G401.6 (cell line): ENCODE measurements around the gene TRAPPC3.
A peak's percentile ranks its signal among the peaks of the same experiment; 100 is the strongest.

Source experiments
- FAIRE-seq: peaks from 2 replicates; lab custom pipeline; 2012; peaks lifted over from hg19 to GRCh38; lab: Jason Lieb, UNC

Gene TRAPPC3

DNA sequence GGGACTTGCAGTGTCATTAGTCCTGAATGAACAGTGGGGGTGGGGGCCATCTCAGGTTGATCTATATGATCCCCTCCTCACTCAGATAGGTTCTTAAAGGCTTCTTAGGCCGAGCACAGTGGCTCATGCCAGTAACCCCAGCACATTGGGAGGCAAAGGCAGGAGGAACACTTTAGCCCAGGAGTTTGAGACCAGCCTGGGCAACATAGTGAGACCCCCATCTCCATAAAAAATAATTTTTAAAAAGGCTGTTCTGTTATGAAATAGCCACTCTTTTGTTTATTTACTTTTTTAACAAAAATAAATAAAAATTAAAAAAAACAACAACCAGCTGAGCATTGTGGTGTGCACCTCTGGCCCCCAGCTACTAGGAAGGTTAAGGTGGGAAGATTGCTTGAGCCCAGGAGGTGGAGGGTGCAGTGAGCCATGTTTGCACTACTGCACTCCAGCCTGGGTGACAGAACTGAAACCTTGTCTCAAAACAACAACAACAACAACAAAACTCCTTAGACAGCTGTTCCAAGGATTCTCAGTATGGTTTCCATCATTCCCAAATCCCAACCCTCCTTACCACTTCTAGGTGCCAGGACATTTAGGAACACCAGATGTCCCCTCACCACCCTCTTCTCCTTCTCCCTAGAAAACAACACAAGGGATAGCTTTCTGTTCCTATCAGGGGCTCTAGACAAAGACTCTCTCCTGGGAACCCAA lies 2.0 kb upstream of the TRAPPC3 start:
- FAIRE-seq = no peak

DNA sequence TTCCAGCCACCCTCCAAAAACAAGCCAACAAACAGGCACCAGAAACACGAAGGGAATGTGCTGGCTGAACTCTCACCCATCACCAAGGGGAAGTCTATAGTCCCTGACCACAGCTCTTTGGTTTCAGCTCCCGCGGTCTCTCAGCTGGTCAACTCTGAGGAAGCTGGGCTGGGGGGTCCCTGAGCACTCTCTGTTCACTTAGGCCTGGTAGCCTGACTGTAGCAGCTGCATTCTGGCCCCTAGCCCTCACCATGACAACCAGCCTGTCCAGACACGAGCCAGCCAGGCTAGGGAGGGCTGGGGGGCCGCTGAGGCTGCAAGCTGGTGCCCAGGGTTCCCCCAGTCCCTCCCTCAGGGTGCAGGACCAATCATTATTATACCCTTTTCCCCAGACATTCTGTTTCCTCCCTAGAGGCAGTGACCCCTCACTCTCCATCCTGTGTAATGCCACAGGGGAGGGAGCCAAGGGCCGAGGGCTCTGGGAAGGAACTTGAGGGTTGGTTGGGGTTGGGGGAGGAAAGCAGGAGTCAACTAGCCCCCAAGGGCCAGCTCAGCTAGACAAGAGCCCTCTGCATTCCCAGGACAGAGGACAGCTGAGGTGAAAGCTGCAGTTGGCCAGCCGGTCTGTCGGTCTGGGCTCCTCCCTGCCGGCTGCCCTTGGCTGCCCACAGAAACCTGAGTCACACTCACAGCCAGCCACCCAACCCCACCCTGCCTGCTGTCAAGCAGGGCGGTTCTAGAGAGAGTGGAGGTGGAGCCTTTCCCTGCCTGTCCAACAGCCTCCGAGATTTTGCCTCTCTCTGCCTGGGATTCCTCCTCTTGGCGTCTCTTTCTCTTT lies 1.2 kb upstream of the TRAPPC3 start:
- peak; percentile 97 for FAIRE-seq

DNA sequence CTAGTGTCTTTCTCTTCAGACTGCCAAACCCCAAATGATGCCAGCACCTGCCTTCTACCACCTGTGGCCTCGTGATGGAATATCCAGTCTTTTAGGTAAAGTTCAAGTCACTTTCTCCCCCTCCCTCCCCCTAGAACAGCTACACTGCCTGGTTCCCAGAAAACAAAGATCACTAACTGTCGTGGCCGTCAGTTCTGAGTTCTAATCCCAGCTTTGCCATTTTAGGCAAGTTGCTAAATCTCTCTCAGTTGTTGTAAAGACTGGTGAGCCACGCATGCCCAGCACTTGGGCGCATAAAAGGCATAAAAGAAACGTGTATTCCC lies 648 bp upstream of the TRAPPC3 start:
- FAIRE-seq = no peak

DNA sequence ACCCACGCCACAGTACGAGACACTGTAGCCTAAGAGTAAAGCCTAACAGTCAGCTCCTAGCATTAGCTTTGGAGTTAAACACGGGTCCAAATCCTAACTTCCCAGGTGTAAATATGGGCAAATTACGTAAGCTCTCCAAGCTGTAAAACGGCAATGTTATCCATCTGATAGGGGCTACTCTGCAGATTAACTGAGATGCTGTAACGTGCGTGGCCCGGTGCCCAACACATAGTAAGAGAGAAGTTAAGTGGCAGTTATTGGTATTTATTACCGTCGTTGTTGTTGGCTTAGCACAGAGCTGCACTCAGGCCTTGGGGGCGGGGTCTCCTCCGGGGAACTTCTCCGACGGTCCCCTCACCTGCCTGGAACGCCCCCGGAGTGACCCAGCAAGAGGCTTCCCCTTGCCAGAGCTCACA lies 457 bp downstream of the TRAPPC3 start:
- FAIRE-seq = no peak

DNA sequence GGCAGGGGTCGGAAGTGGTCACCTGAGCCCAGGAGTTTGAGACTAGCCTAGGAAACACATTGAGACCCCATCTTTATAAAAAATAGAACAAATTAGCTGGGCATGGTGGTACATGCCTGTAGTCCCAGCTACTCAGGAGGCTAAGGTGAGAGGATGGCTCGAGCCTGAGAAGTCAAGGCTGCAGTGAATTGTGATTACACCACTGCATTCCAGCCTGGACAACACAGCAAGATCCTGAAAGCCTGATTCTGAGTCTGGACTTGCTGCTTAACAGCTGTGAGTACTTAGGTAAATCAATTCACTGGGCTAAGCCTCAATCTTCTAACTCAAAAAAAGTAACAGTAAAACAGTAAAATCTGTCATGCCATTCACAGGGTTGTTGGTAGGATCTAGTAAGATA lies 4.9 kb downstream of the TRAPPC3 start:
- FAIRE-seq = no peak

DNA sequence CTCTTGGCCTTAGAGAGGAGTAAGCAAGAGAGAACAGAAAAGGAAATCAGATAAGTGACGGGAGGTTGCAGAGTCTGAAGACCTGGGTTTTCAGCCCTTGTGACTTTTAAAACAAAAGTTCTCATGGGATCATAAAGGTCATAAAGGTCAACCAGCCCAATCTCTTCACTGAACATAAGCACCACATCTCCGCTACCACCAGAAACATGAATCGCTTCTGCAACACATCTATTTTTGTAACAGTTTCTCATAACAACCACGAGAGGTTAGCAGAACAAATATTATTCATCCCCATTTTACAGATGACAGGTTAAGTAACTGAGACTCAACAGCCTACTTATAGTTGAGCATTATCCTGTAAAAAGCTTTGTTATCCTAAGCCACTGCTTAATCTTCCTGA lies 5.9 kb downstream of the TRAPPC3 start:
- no peak for FAIRE-seq

DNA sequence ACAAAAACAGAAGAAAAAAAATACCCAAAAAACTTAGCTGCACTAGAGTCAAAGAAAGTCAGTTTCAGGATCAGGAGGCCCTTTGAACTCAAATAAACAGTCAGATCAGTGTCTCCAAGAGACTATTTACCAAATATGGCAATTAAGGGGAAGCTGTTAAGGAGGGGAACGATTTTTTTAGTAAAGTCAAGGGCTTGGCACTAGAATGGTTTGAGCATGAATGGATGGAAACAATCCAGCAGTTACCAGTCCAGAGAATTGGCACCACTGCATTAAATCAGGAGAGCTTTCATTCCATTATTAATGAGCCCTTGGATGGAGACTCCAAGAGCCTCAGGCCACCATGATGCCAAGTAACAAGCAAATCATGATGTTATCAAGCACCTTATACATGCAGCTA lies 7.2 kb downstream of the TRAPPC3 start:
- no peak for FAIRE-seq

DNA sequence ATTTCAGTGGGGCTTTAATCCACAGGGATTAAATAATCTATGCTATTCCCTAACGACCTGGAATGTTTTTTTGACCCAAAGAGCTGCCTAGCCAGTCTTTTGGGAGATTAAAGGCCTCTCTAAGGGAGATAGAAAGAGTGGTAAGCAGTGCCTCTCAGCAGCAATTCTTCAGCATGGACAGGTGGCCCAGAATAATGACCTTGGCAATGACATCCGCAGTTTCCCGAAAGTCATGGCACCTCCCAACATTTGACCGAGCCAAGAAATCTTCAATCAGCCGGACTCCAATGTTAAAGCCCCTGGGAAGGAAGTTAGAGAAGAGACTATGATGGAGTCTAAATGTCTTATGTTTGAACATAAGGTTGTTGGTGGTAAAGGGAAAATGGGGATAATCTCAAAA lies 9.8 kb downstream of the TRAPPC3 start:
- FAIRE-seq = no peak

DNA sequence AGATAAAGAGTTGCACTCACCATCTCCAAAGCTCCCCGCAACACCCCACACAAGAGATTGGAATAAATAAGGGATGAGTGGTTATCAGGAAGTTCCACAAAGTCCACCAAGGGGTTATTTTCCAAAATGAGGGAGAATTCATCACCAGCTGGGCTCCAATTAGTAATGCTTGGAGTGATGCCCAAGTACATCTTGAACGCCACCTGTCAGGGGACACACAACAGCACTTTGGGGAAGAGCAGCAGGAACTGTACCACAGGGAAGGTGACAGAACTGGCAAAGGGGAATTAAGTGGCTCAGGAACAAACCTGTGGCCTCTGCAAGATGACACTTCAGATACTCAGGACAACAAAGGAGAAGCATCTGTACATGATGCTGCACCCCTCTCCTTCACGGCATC lies 11.5 kb downstream of the TRAPPC3 start:
- no peak for FAIRE-seq

DNA sequence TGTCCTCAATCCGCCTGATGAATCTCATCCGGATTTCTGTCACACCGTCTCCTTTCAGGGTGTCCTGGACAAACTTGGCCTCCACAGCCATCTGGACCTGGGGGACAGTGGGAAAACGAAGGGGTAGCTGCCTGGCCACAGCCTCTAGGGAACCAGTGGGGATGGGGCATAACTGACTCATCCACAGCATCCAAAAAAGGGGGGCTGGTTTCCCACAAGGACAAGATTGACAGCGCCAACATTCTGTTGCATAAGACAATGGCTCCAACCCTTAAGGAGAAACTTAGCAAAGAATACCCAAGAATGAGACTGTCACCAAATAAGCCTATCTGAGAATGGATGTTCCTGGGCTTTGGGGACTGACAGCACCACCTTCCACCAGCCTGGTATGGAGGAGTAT lies 12.1 kb downstream of the TRAPPC3 start:
- FAIRE-seq = no peak

DNA sequence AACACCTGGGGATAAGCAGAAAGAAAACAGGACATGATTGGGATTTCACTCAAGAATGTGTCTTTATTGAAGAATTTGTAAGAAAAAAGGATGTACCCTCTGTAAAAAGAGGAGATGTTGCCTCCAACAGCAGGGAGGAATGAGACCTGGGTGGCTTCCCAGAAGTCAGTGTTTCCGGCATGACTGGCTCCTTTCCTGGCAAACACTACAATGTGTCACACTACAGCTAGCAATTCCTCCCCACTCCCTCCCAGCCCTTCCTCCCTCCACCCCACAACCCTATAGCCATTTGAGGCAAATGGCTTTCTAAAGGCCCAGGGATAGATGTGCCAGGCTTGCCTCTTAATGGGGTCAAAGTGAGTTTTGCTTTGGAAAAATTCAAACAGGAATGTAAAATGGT lies 12.8 kb downstream of the TRAPPC3 start:
- FAIRE-seq = no peak

DNA sequence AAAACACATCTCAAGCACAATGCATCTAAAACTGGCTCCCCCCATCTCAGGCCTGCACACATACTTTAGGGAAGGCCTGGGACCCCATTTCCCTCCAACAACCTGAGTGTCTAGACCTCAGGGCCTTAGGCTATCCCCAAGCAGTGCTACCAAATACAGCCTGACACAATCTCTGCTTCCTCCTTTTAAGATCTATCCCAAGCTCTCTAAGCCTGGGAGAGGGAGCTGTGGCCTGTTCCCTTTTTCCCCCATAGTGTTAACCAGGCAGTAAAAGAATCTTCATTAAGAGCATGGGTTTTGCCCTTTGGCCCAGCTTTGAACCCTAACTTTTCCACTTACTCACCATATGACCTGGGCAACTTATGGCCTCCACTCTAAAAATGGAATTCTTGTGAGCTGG lies 13.5 kb downstream of the TRAPPC3 start:
- no peak for FAIRE-seq

DNA sequence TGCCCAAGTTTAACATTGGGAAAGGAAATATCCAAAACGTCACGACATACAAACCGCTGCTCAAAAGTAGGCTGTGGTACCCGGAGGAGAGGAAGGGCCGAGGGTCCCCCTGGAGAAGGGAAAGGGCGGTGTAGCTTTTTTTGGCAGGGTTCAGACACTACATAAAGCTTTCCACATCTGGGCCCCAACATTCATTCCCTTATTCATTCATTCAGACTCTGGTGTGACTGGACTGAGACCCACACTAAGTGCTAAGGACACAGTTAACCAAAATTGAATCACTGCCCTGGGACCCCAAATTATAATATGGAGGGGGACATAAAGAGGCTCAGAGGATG lies 14.0 kb downstream of the TRAPPC3 start:
- FAIRE-seq = no peak

DNA sequence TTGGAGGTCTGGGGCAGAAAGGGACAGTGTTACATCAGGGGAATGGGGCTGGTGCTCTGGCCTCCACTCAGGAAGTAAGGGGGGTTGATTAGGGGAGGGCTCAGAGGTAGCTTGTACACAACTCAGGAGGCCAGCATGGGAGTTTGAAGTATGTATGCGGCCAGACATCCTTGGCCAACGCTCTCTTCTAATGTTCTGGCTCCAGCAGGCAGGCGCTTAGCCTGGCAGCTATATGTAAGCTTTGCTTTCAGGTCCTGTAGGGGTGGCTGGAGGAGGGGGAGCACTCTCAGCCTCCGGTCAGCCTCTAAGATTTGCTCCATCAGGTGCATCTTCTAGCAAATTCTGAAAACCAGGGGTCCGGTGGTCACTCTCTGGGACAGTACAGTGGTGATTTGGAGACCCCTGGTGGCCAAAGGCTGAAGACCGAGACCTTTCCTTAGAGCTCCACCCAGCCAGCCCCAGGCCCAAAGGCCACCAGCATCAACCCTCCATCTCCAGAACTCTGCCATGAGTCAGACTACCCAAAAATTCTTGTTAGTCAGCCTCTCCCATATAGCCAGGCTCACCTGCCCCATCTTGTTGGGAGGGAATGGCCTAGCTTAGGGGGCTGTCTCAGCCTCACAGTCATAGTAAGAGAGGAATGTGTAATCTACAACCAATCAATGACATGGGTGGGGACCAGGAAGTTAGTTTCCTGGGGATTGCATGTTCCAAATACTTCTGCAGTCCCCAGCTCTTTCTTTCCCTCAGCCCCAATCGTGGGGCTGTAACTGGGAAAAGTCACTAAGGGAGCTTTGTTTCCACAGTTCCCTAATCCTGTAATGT lies 14.6 kb downstream of the TRAPPC3 start:
- peak; percentile 56 for FAIRE-seq

DNA sequence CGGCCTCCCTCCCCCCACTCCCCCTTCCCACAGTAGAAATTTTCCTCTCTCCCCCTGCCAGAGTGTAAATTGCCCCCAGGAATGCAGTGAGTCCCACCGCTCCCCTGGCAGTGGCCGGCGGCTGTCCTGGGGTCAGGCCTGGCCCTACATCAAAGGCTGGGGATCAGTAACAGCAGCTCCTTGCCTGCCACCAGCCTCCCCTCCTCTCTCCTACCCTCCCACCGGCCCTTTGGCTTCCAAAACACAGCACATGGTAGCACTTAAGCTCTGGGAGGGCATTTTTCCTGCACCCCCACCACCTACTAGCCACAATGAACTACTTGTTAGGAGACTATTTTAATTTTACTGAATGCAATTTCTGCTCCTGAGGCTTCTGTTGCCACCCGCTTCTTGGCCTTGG lies 15.3 kb downstream of the TRAPPC3 start:
- FAIRE-seq = no peak

DNA sequence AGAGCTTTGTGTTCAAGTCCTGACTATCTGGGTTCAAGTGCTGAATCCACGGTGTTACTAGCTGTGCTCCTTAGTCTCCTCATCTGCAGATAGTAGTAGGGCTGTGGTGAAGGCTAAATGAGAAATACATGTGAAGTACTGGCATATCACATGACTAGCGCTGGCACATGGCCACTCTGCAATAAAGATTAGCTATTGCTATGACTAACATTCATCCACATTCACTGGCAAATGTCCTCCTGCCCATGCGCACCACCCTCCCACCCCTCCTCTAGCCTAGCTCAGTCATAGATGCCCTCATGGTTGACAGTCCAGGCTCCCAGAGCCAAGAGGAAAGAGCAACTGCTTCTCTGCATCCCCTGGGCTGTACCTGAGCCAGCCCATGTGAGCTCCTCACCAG lies 15.8 kb downstream of the TRAPPC3 start:
- no peak for FAIRE-seq

DNA sequence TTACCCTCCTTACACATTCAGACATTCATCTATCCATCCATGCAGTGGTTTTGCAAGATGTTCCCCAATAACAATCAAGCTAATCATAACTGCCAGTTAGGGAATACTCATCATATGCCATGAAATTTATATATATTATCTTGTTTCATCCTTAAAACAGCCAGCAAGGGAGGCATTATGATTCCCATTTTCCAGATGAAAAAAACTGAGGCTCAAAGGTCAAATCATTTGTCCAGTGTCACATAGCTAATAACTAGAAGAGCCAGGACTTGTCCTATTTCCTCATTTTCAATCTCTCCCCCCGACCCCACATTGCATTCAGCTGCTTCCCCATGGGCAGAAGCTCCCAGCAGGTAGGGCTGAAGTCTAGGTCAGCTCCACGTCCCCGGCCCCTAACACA lies 17.3 kb downstream of the TRAPPC3 start:
- FAIRE-seq = no peak

DNA sequence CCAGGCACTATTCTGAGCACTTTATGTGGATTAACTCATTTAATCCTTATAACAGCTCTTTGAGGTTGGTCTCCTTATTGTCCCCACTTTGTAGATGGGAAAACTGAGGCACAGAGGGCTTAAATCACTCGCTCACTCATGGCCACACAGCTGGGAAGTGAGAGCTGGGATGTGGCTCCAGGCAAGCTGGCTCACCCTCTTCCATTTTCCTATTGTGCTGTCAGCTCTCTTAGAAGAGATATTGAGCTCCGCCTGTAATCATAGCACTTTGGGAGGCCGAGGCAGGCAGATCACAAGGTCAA lies 20.4 kb downstream of the TRAPPC3 start:
- no peak for FAIRE-seq

DNA sequence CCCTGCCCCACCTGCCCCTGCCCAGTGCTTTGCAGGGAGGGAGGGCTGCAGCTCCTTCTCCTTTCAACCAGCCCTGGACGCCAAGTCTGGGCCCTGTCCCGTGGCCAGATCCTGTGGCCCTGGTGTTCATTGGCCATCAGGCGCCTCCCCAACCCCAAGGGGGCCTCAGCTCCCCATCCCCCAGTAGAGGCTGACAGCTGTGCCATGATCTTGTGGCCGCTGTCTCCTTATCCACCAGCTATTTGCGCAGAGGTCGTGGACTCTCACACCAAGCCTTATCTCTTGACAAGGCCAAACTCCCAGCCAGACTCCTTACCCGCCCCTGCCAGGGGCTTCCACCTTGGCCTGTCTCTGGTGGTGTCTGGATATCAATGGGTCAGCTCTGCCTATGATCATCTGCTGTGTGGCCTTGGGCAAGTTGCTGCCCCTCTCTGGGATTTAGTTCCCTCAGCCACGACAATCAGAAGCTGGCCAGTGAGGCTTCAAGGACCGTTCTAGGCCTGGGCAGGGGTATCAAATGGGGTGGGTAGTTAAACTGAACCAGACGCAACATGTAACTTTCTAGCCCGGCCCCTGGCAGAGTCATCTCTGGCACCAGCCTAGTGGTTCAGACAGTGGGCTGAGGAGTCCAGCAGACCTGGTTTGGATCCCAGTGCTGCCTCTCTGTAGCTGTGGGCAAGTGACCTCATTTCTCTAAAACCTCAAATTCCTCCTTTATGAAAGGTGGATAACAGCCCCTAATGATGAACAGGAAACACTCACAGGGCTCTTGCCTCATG lies 21.0 kb downstream of the TRAPPC3 start:
- FAIRE-seq = no peak

DNA sequence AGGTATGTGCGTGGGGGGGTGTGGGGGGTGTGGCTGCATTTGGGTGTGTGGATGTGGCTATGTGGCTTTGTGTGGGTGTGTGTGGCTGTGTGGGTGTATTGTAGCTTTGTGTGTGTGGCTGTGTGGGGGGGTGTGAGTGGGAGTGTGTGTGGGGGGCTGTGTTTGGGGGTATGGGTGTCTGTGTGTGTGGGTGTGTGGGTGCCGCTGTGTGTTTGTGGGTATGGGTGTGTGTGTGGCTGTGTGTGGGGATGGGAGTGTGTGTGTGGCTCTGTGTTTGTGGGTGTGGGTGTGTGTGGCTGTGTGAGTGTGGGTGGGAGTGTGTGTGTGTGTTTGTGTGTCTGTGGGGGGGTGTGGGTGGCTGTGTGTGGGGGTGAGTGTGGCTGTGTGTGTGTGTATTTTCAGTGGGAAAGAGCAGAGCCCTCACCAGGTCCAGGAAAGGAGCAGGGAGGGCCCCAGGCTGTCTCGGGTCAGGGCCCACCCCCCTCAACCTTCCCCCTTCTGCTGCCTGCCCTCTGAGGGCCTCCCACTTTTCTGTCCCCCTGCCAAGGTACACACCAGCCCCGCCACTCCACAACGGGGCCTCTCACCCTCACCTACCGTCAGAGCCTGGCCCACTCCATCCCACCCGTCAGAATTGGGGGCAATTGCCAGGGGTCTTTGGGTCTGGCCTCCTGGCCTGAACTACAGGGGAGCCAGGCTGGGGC lies 22.3 kb downstream of the TRAPPC3 start:
- FAIRE-seq = no peak

DNA sequence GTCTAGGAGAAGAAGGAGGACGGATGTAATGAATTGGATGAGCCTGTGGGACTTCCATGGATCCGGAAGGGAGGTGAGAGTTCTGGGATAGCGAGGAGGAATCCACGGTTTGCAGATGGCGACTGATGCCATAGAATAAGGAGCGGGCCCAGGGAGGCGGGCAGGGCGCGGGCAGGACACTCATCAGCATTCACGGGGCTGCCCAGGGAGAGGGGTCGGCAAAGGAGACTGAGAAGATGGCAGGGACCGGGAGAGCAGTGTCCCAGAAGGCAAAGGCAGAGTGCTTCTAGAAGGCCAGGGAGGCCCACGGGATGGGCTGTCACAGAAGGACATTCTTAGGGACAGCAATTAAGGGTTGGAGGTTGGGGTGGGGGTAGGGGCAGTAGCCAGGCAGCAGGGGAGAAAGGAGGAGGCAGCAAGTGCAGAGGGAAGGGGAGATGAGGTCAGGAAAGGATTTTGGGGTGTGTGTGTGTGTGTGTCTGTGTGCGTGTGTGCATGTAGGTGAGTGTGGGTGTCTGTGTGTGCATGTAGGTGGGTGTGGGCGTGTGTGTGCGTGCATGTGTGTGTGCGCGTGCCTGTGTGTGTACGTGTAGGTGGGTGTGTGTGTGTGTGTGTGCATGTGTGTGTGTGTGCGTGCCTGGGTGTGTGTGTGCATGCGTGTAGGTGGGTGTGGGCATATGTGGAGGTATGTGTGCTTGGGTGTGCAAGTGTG lies 23.1 kb downstream of the TRAPPC3 start:
- FAIRE-seq = no peak
